Gastroesophageal sphincter (tissue), 4 donors: ENCODE measurements around the gene WHAMM. TPM values are rescaled to one million over a fixed set of nuclear protein-coding genes. Genes with fewer than 3 reads are reported as not detected.

Experiments
- ATAC-seq: fragments of 150-250 bp; one replicate; pipeline ENCODE4 v1.9.1; 2016; ENCODE audit warnings: mild to moderate bottlenecking, moderate library complexity
- H3K27ac ChIP-seq, 4 donors: fragments of 200-600 bp; sonication (generic) in 3 of 4; 1 replicate in 3 of 4; 2 replicates in 1 of 4; pipeline ENCODE4 v1.5.1; 2016 to 2019
- H3K27me3 ChIP-seq: fragments of 200-600 bp; sonication (generic); one replicate; pipeline ENCODE4 v1.5.1; 2019
- H3K36me3 ChIP-seq, 2 donors: fragments of 200-600 bp; sonication (generic); one replicate each; pipeline ENCODE4 v1.5.1; 2019; ENCODE audit warnings: control low read depth in 1 of 2
- H3K4me1 ChIP-seq, 3 donors: fragments of 200-600 bp; sonication (generic); 1 replicate in 2 of 3; 2 replicates in 1 of 3; pipeline ENCODE4 v1.5.1; 2016 to 2019; ENCODE audit warnings: control low read depth in 2 of 3
- H3K4me3 ChIP-seq, 2 donors: fragments of 200-600 bp; sonication (generic); one replicate each; pipeline ENCODE4 v1.5.1; 2019; ENCODE audit warnings: mild to moderate bottlenecking in 1 of 2, moderate library complexity in 1 of 2
- H3K9me3 ChIP-seq, 3 donors: fragments of 200-600 bp; sonication (generic); one replicate each; pipeline ENCODE4 v1.5.1; 2017 to 2019; ENCODE audit warnings: control low read depth in 2 of 3
- CTCF ChIP-seq, 4 experiments: fragments of 200-600 bp in 2 of 4; fragments of 450-650 bp in 2 of 4; sonication (generic) in 1 of 4; IDR thresholded peaks; one replicate each; pipeline ENCODE4 v1.5.1; 2017 to 2019; ENCODE audit warnings: antibody characterized with exemption in 4 of 4, mild to moderate bottlenecking in 2 of 4, moderate library complexity in 2 of 4
- EP300 ChIP-seq: sonication (generic); formaldehyde crosslinking; IDR thresholded peaks from one replicate; pipeline ENCODE4 v1.6.1; 2017; ENCODE audit warnings: antibody characterized with exemption, mild to moderate bottlenecking
- POLR2A ChIP-seq, 2 donors: fragments of 450-650 bp; IDR thresholded peaks; one replicate each; pipeline ENCODE4 v1.6.1; 2017; ENCODE audit warnings: antibody characterized with exemption in 2 of 2, mild to moderate bottlenecking in 2 of 2, moderate library complexity in 1 of 2
- POLR2AphosphoS5 ChIP-seq: sonication (generic); formaldehyde crosslinking; IDR thresholded peaks from one replicate; pipeline ENCODE4 v1.6.1; 2017; ENCODE audit warnings: antibody characterized with exemption
- whole genome bisulfite sequencing, 2 donors: methylation state at CpG; one replicate each; pipeline ENCODE4 v1.1.5; 2018; ENCODE audit warnings: low coverage in 1 of 2; 5-methylcytosine and 5-hydroxymethylcytosine counted together
- total RNA-seq, 4 donors: library from RNA; depleted of rRNA; stranded (reverse); fragments of >200 nt; gene quantifications; one replicate each; pipeline ENCODE4 v1.1.0, GENCODE V29; 2016

Gene WHAMM
- total RNA-seq, 4 donors from 2014 or later, result 9.2 to 16.0 (median 11.5) TPM

- no peak for ATAC-seq
- H3K36me3 ChIP-seq, result peaks cover 0 to 19% of the 10 kb centered on the region in 2 donors
- 70 to 80% methylated on average over 3 to 4 of the region's 7 CpGs for WGBS, 2 donors
- H3K4me3 ChIP-seq, result no peak overlapping the region
- no peak overlapping the region for H3K27ac ChIP-seq
- no peaks in the 10 kb centered on the region for H3K9me3 ChIP-seq
- H3K4me1 ChIP-seq, result peaks cover 0 to 16% (median 0%) of the 10 kb centered on the region in 3 donors
- H3K27me3 ChIP-seq, result no peaks in the 10 kb centered on the region
- TF ChIP-seq POLR2AphosphoS5 (no peak), CTCF (IDR thresholded peaks at IDR 0.05) (no peak), EP300 (no peak), POLR2A (IDR thresholded peaks at IDR 0.05) (no peak)
Measured at GRCh38 chr15:82850731-82851130, 41.3 kb downstream of the WHAMM start.

- ATAC-seq, result no peak
- Histone ChIP-seq H3K27ac (no peak overlapping the region), H3K4me1 (peaks cover 0 to 16% (median 0%) of the 10 kb centered on the region in 3 donors), H3K27me3 (no peaks in the 10 kb centered on the region), H3K9me3 (no peaks in the 10 kb centered on the region), H3K36me3 (peaks cover 0 to 19% of the 10 kb centered on the region in 2 donors), H3K4me3 (no peak overlapping the region)
- no peak for TF ChIP-seq CTCF (IDR thresholded peaks at IDR 0.05)
- TF ChIP-seq POLR2AphosphoS5, result no peak
- no peak for TF ChIP-seq POLR2A (IDR thresholded peaks at IDR 0.05)
- TF ChIP-seq EP300, result no peak
- WGBS, 2 donors, result 90 to 93% methylated on average over 13 to 14 of the region's 14 CpGs
Measured at GRCh38 chr15:82851306-82851850, 42.0 kb downstream of the WHAMM start.

GRCh38 chr15:82851981-82852511, 42.6 kb downstream of the WHAMM start:
- Histone ChIP-seq H3K27ac (no peak overlapping the region), H3K4me3 (no peak overlapping the region), H3K4me1 (peaks cover 0 to 16% (median 0%) of the 10 kb centered on the region in 3 donors), H3K36me3 (peaks cover 0 to 19% of the 10 kb centered on the region in 2 donors), H3K9me3 (no peaks in the 10 kb centered on the region), H3K27me3 (no peaks in the 10 kb centered on the region)
- TF ChIP-seq CTCF (IDR thresholded peaks at IDR 0.05) (no peak), POLR2A (IDR thresholded peaks at IDR 0.05) (no peak), EP300 (no peak), POLR2AphosphoS5 (no peak)
- ATAC-seq, result no peak
- WGBS, 2 donors, result 76 to 81% methylated on average over 2 to 8 of the region's 9 CpGs

GRCh38 chr15:82852941-82853561, 43.6 kb downstream of the WHAMM start:
- H3K27ac ChIP-seq, result no peak overlapping the region
- no peak for ATAC-seq
- no peak overlapping the region for H3K4me3 ChIP-seq
- WGBS, 2 donors, result 80% methylated on average over 5 of the region's 16 CpGs; no CpG with 5 or more reads in 1 of the 2 donors
- H3K9me3 ChIP-seq, result no peaks in the 10 kb centered on the region
- peaks cover 0 to 16% (median 0%) of the 10 kb centered on the region in 3 donors for H3K4me1 ChIP-seq
- no peak for TF ChIP-seq CTCF (IDR thresholded peaks at IDR 0.05)
- TF ChIP-seq POLR2AphosphoS5, result no peak
- TF ChIP-seq EP300, result no peak
- peaks cover 0 to 19% of the 10 kb centered on the region in 2 donors for H3K36me3 ChIP-seq
- no peaks in the 10 kb centered on the region for H3K27me3 ChIP-seq

GRCh38 chr15:82854554-82854953, 45.1 kb downstream of the WHAMM start:
- Histone ChIP-seq H3K27ac (no peak overlapping the region), H3K4me1 (peaks cover 0 to 11% (median 0%) of the 10 kb centered on the region in 3 donors), H3K4me3 (no peak overlapping the region), H3K36me3 (peaks cover 0 to 24% of the 10 kb centered on the region in 2 donors), H3K27me3 (no peaks in the 10 kb centered on the region), H3K9me3 (no peaks in the 10 kb centered on the region)
- 96% methylated on average over 5 of the region's 21 CpGs; no CpG with 5 or more reads in 1 of the 2 donors for WGBS, 2 donors
- no peak for ATAC-seq
- TF ChIP-seq POLR2A (IDR thresholded peaks at IDR 0.05) (no peak), CTCF (IDR thresholded peaks at IDR 0.05) (no peak), EP300 (no peak), POLR2AphosphoS5 (no peak)
